H1 (cell line): ENCODE results near the gene R3HDML. TPM values are rescaled to one million over a fixed set of nuclear protein-coding genes. Genes with fewer than 3 reads are reported as not detected.

Source experiments
- CTCF ChIA-PET: fragments of 300-600 bp; sonication (Branson Sonifier 250); formaldehyde crosslinking; loops from one replicate; lab custom pipeline; 2021; ENCODE audit not compliant: partially characterized antibody; lab: Charles Lee
- POLR2A ChIA-PET: fragments of 300-600 bp; sonication (Branson Sonifier 250); formaldehyde crosslinking; loops from one replicate; lab custom pipeline; 2021; ENCODE audit warnings: inconsistent platforms; ENCODE audit not compliant: partially characterized antibody; lab: Charles Lee
- DNase-seq, 2 experiments: peaks; one replicate each; pipeline versions ENCODE4 v3.0.0 to v3.0.0-alpha.2; 2010 to 2022; ENCODE audit warnings: low spot score in 2 of 2, low read depth in 1 of 2, mixed read lengths in 1 of 2
- FAIRE-seq: peaks from 2 replicates; lab custom pipeline; 2011; peaks lifted over from hg19 to GRCh38; lab: Jason Lieb, UNC
- H2AFZ ChIP-seq: 2 replicates; pipeline ENCODE4 v1.8.1; 2012; ENCODE audit warnings: low read length, inconsistent platforms
- H2AK5ac ChIP-seq: 2 replicates; pipeline ENCODE4 v1.6.1; 2013; ENCODE audit warnings: low read depth, low read length
- H2BK120ac ChIP-seq: replicated peaks from 2 replicates; pipeline ENCODE3; 2013; ENCODE audit warnings: low read depth, low read length, inconsistent platforms
- H2BK12ac ChIP-seq: 2 replicates; pipeline ENCODE4 v1.6.1; 2013; ENCODE audit warnings: low read depth, low read length
- H2BK15ac ChIP-seq: 2 replicates; pipeline ENCODE4 v1.6.1; 2013; ENCODE audit warnings: low read length
- H2BK20ac ChIP-seq: 2 replicates; pipeline ENCODE4 v1.6.1; 2013; ENCODE audit warnings: low read length
- H2BK5ac ChIP-seq: 2 replicates; pipeline ENCODE4 v1.6.1; 2013; ENCODE audit warnings: low read depth, low read length
- H3K14ac ChIP-seq: 2 replicates; pipeline ENCODE4 v1.6.1; 2013; ENCODE audit warnings: inconsistent platforms; ENCODE audit not compliant: insufficient read length
- H3K18ac ChIP-seq: 2 replicates; pipeline ENCODE4 v1.6.1; 2013; ENCODE audit warnings: low read length; ENCODE audit errors: extremely low read depth
- H3K23ac ChIP-seq: 2 replicates; pipeline ENCODE4 v1.6.1; 2013; ENCODE audit warnings: inconsistent platforms; ENCODE audit not compliant: insufficient read length
- H3K23me2 ChIP-seq: 2 replicates; pipeline ENCODE4 v1.6.1; 2013; ENCODE audit warnings: low read depth, low read length
- H3K27ac ChIP-seq: 2 replicates; pipeline ENCODE4 v1.6.1; 2011; ENCODE audit warnings: low read depth, low read length, inconsistent platforms
- H3K27me3 ChIP-seq, 4 experiments: replicated peaks in 1 of 4; 1 replicate in 1 of 4; 2 replicates in 3 of 4; pipeline versions ENCODE4 v1.6.1 to v1.8.1; 2011 to 2013; ENCODE audit warnings: low read length in 3 of 4, mild to moderate bottlenecking in 3 of 4, inconsistent platforms in 2 of 4, mixed read lengths in 2 of 4, moderate library complexity in 1 of 4; ENCODE audit not compliant: control insufficient read depth in 3 of 4, insufficient read depth in 3 of 4; ENCODE audit errors: extremely low read depth in 1 of 4
- H3K36me3 ChIP-seq, 4 experiments: 2 replicates each; pipeline versions ENCODE4 v1.6.1 to v1.8.1; 2011 to 2013; ENCODE audit warnings: mild to moderate bottlenecking in 4 of 4, low read length in 3 of 4, moderate library complexity in 2 of 4, control low read depth in 1 of 4, inconsistent platforms in 1 of 4; ENCODE audit not compliant: insufficient read depth in 4 of 4, control insufficient read depth in 2 of 4
- H3K4ac ChIP-seq: replicated peaks from 2 replicates; pipeline ENCODE3; 2013; ENCODE audit warnings: low read length, low read depth, mixed read lengths, inconsistent platforms; ENCODE audit not compliant: insufficient read length
- H3K4me1 ChIP-seq, 4 experiments: replicated peaks in 1 of 4; 1 replicate in 1 of 4; 2 replicates in 3 of 4; pipeline versions ENCODE4 v1.6.1 to v1.8.1; 2011 to 2013; ENCODE audit warnings: low read length in 3 of 4, inconsistent platforms in 2 of 4, mixed read lengths in 1 of 4; ENCODE audit not compliant: insufficient read depth in 4 of 4, control insufficient read depth in 3 of 4
- H3K4me2 ChIP-seq, 2 experiments: 2 replicates each; pipeline versions ENCODE4 v1.6.1 to v1.8.1; 2011 to 2013; ENCODE audit warnings: low read depth in 2 of 2, low read length in 2 of 2, control low read depth in 1 of 2, inconsistent platforms in 1 of 2, mild to moderate bottlenecking in 1 of 2; ENCODE audit not compliant: insufficient read depth in 1 of 2
- H3K4me3 ChIP-seq, 4 experiments: fragments of 200-600, 300-600 bp in 1 of 4; sonication (generic), shearing (Covaris generic), sonication (Bioruptor Twin) in 1 of 4; 2 replicates each; pipeline versions ENCODE4 v1.5.1 to v1.8.1; 2011 to 2016; ENCODE audit warnings: low read length in 4 of 4, low read depth in 3 of 4, control low read depth in 2 of 4, inconsistent platforms in 2 of 4, mild to moderate bottlenecking in 2 of 4, mixed read lengths in 1 of 4, moderate library complexity in 1 of 4; ENCODE audit not compliant: insufficient read depth in 2 of 4; ENCODE audit errors: extremely low read depth in 1 of 4
- H3K56ac ChIP-seq: replicated peaks from 2 replicates; pipeline ENCODE3; 2013; ENCODE audit warnings: low read depth, mild to moderate bottlenecking, mixed read lengths, low read length, inconsistent platforms; ENCODE audit not compliant: insufficient read length
- H3K79me1 ChIP-seq: 2 replicates; pipeline ENCODE4 v1.6.1; 2013; ENCODE audit warnings: low read depth, low read length, control low read depth
- H3K79me2 ChIP-seq, 2 experiments: 2 replicates each; pipeline versions ENCODE4 v1.6.1 to v1.8.1; 2012 to 2013; ENCODE audit warnings: low read length in 2 of 2, mild to moderate bottlenecking in 2 of 2, inconsistent platforms in 1 of 2; ENCODE audit not compliant: insufficient read depth in 2 of 2, control insufficient read depth in 1 of 2
- H3K9ac ChIP-seq, 4 experiments: replicated peaks in 1 of 4; 1 replicate in 1 of 4; 2 replicates in 3 of 4; pipeline versions ENCODE4 v1.6.1 to v1.8.1; 2011 to 2013; ENCODE audit warnings: low read depth in 3 of 4, low read length in 3 of 4, control low read depth in 2 of 4, mild to moderate bottlenecking in 2 of 4, moderate library complexity in 2 of 4, inconsistent platforms in 1 of 4; ENCODE audit errors: extremely low read depth in 1 of 4
- H3K9me3 ChIP-seq, 2 experiments: 2 replicates each; pipeline versions ENCODE4 v1.6.1 to v1.8.1; 2012 to 2013; ENCODE audit warnings: mild to moderate bottlenecking in 2 of 2, moderate library complexity in 2 of 2, control low read depth in 1 of 2, inconsistent platforms in 1 of 2, low read depth in 1 of 2, low read length in 1 of 2, mixed read lengths in 1 of 2; ENCODE audit not compliant: insufficient read depth in 2 of 2
- H4K20me1 ChIP-seq, 2 experiments: replicated peaks in 1 of 2; 2 replicates each; pipeline versions ENCODE3 to v1.8.1; 2011 to 2013; ENCODE audit warnings: inconsistent platforms in 2 of 2, low read length in 2 of 2, mild to moderate bottlenecking in 1 of 2; ENCODE audit not compliant: insufficient read depth in 2 of 2, control insufficient read depth in 1 of 2
- H4K5ac ChIP-seq: 2 replicates; pipeline ENCODE4 v1.6.1; 2013; ENCODE audit warnings: low read length, low read depth, mixed read lengths, inconsistent platforms; ENCODE audit not compliant: insufficient read length
- H4K8ac ChIP-seq: 2 replicates; pipeline ENCODE4 v1.8.0; 2013; ENCODE audit warnings: mild to moderate bottlenecking, moderate library complexity, low read length, inconsistent platforms; ENCODE audit not compliant: insufficient read depth; ENCODE audit errors: extremely low read depth
- H4K91ac ChIP-seq: replicated peaks from 2 replicates; pipeline ENCODE3; 2013; ENCODE audit warnings: low read length, mixed read lengths, inconsistent platforms; ENCODE audit not compliant: insufficient read length
- ATF3 ChIP-seq: IDR thresholded peaks from 2 replicates; pipeline ENCODE4 v1.6.1; 2011; ENCODE audit warnings: low read depth, mild to moderate bottlenecking, low read length; ENCODE audit not compliant: insufficient read depth
- CBX5 ChIP-seq: fragments of 300-800, 300-1000 bp; sonication (generic); IDR thresholded peaks from 2 replicates; pipeline ENCODE4 v1.7.1; 2016; ENCODE audit warnings: antibody characterized with exemption, low read length, low read depth
- CREB1 ChIP-seq: IDR thresholded peaks from 2 replicates; pipeline ENCODE4 v1.6.1; 2012; ENCODE audit warnings: inconsistent platforms
- JUND ChIP-seq: IDR thresholded peaks from 2 replicates; pipeline ENCODE4 v1.6.1; 2011; ENCODE audit warnings: mild to moderate bottlenecking, improper control_type of control experiment, low read length
- RNF2 ChIP-seq: fragments of 200-900, 300-1000 bp; sonication (generic); IDR thresholded peaks from 2 replicates; pipeline ENCODE4 v1.7.1; 2016; ENCODE audit warnings: borderline replicate concordance, low read depth, mild to moderate bottlenecking, antibody characterized with exemption, low read length; ENCODE audit not compliant: poor library complexity, severe bottlenecking; ENCODE audit errors: missing control alignments
- SAP30 ChIP-seq: fragments of 300-600 bp; sonication (generic); IDR thresholded peaks from 2 replicates; pipeline ENCODE4 v1.7.1; 2012; ENCODE audit warnings: low read length, moderate library complexity, mild to moderate bottlenecking, inconsistent platforms; ENCODE audit not compliant: insufficient read depth, insufficient replicate concordance
- SIN3A ChIP-seq, 2 experiments: IDR thresholded peaks in 1 of 2; conservative IDR thresholded peaks in 1 of 2; 2 replicates each; pipeline ENCODE4 v1.6.1; 2011 to 2012; ENCODE audit warnings: low read length in 2 of 2, improper control_type of control experiment in 1 of 2, low read depth in 1 of 2, mild to moderate bottlenecking in 1 of 2
- SIX5 ChIP-seq: IDR thresholded peaks from 2 replicates; pipeline ENCODE4 v1.6.1; 2011; ENCODE audit warnings: mild to moderate bottlenecking, low read depth, low read length
- SP2 ChIP-seq: IDR thresholded peaks from 2 replicates; pipeline ENCODE4 v1.6.1; 2012; ENCODE audit warnings: mild to moderate bottlenecking, low read length, inconsistent platforms
- TAF7 ChIP-seq: optimal IDR thresholded peaks from 2 replicates; pipeline ENCODE3; 2011; ENCODE audit warnings: low read depth, mild to moderate bottlenecking, inconsistent platforms, low read length, moderate library complexity, borderline replicate concordance
- YY1 ChIP-seq: IDR thresholded peaks from 2 replicates; pipeline ENCODE4 v1.6.1; 2011; ENCODE audit warnings: low read depth, mild to moderate bottlenecking, low read length
- WGBS, 2 experiments: shearing (Covaris generic) in 1 of 2; methylation state at CpG; one replicate each; pipeline versions ENCODE4 v1.1.6 to v1.1.7; 2013 to 2015; ENCODE audit warnings: low lambda C conversion rate in 2 of 2, mixed read lengths in 2 of 2, inconsistent platforms in 1 of 2, low coverage in 1 of 2, missing lambda C conversion rate in 1 of 2; ENCODE audit not compliant: insufficient replicate concordance in 2 of 2, insufficient coverage in 1 of 2, insufficient read length in 1 of 2; ENCODE audit errors: extremely low coverage in 1 of 2, missing lambda C conversion rate in 1 of 2; 5-methylcytosine and 5-hydroxymethylcytosine counted together
- polyA plus RNA-seq, 7 experiments: library from polyadenylated mRNA; depleted of rRNA in 3 of 7; stranded (reverse) in 5 of 7; unstranded in 2 of 7; fragments of >200 nt in 5 of 7; fragments of 200-250 nt in 2 of 7; gene quantifications; 1 replicate in 5 of 7; 2 replicates in 1 of 7; 4 replicates in 1 of 7; pipeline versions ENCODE4 v1.2.1 to v1.2.3, GENCODE V29; 2011 to 2013; ENCODE audit warnings: missing spikeins in 2 of 7, mixed read lengths in 2 of 7
- total RNA-seq: library from RNA; stranded (reverse); fragmentation: NEBNext Ultra II Directional; extraction: Animal tissue kit (Norgen Biotek cat#: 25700); gene quantifications from 2 replicates; pipeline ENCODE4 v1.2.1, GENCODE V29; 2021

Gene R3HDML
- total and polyA plus RNA-seq, 2 of the 8 experiments (the other 6 are each of a cell fraction or from before 2014, with no cell fraction given), result not detected

GRCh38 chr20:44388466-44389023, 51.7 kb downstream of the R3HDML start:
- FAIRE-seq, result no peak
- H3K27ac ChIP-seq, result no peak overlapping the region
- H3K4me1 ChIP-seq, result peaks cover 0 to 5% (median 4%) of the 10 kb centered on the region in 4 experiments; a peak in 4 of 7 replicates
- WGBS, 2 experiments, result 14% methylated on average over 29 of the region's 29 CpGs; no CpG with 5 or more reads in 1 of the 2 experiments
- H3K79me1 ChIP-seq, result no peaks in the 10 kb centered on the region
- peak overlapping the region; percentile 0 to 69; a peak in 3 of 4 replicates for H3K4me2 ChIP-seq
- H2BK5ac ChIP-seq, result no peak overlapping the region
- H3K79me2 ChIP-seq, result no peaks in the 10 kb centered on the region
- no peak overlapping the region for H2BK20ac ChIP-seq
- peaks cover 0 to 4% (median 0%) of the 10 kb centered on the region in 4 experiments; a peak in 3 of 7 replicates for H3K27me3 ChIP-seq
- H2BK12ac ChIP-seq, result no peak overlapping the region
- H3K36me3 ChIP-seq, result no peaks in the 10 kb centered on the region
- H4K91ac ChIP-seq, result no peak overlapping the region
- POLR2A ChIA-PET, result interaction anchor here (1.1 to 1.9 kb wide), 2 partner anchors 15 to 107 kb away, joined by 3 to 4 read pairs; no protein-coding TSS in a partner anchor
- peak overlapping the region; percentile 93 for H2AFZ ChIP-seq
- H3K4me3 ChIP-seq, result peak overlapping the region in 3 of 4 experiments; percentile 5 to 50 (median 32); a peak in 4 of 8 replicates
- no peak overlapping the region for H2AK5ac ChIP-seq
- H3K23me2 ChIP-seq, result no peaks in the 10 kb centered on the region
- H3K23ac ChIP-seq, result no peak overlapping the region
- H4K20me1 ChIP-seq, result no peaks in the 10 kb centered on the region
- H4K5ac ChIP-seq, result no peak overlapping the region
- no peaks in the 10 kb centered on the region for H3K9me3 ChIP-seq
- no peak overlapping the region; the same call in 1 of the 2 replicates for H3K18ac ChIP-seq
- H2BK120ac ChIP-seq, result no peak overlapping the region
- H2BK15ac ChIP-seq, result no peak overlapping the region
- CTCF ChIA-PET, result interaction anchor here (0.6 to 4.6 kb wide), 36 partner anchors 10 to 295 kb away, joined by 3 to 46 read pairs (median 4); partner anchors contain the start of genes FITM2, GDAP1L1 and TTPAL
- 0 out of 2 replicates have a peak overlapping the region, but pooled peaks have one; percentile 19 for H4K8ac ChIP-seq
- H3K14ac ChIP-seq, result no peak overlapping the region
- peak; percentile 83 to 95 for DNase-seq
- H3K9ac ChIP-seq, result peak overlapping the region in 1 of 4 experiments; percentile 34; a peak in 1 of 7 replicates
- H3K56ac ChIP-seq, result no peak overlapping the region
- H3K4ac ChIP-seq, result no peak overlapping the region
- no peak for TF ChIP-seq SIX5
- no peak for TF ChIP-seq RNF2
- TF ChIP-seq SIN3A (conservative IDR thresholded peaks at IDR 0.05 in 1 of 2, IDR thresholded peaks at IDR 0.05 in 1 of 2; ENCODE audit: low read depth in 1 of 2, low read length in 2 of 2), result 0 out of 4 replicates have a peak, but pooled peaks of 1 of the 2 experiments have one; percentile 54
- no peak for TF ChIP-seq JUND
- TF ChIP-seq YY1, result 0 out of 2 replicates have a peak, but pooled peaks have one; percentile 36
- TF ChIP-seq CBX5, result no peak
- TF ChIP-seq SP2, result no peak
- 0 out of 2 replicates have a peak, but pooled peaks have one; percentile 29 for TF ChIP-seq CREB1
- TF ChIP-seq TAF7, result no peak
- no peak for TF ChIP-seq SAP30
- TF ChIP-seq ATF3, result no peak
